Pancreas (tissue), 10 donors: Measurements from ENCODE around the gene SSUH2. TPM values are rescaled to one million over a fixed set of nuclear protein-coding genes. Genes with fewer than 3 reads are reported as not detected.
"Not testable (repeated sequence)": the region's sequence is repeated elsewhere in the genome, so short reads cannot be mapped to it uniquely, and the experiment has no call there.

Experiments
- ATAC-seq, 4 donors: fragments of 200-7000 bp; cut with Tn5 transposase; one replicate each; pipeline versions ENCODE4 v1.8.0 to v1.9.1; 2020; ENCODE audit warnings: mild to moderate bottlenecking in 4 of 4, moderate library complexity in 4 of 4
- DNase-seq, 6 donors: peaks; one replicate each; pipeline ENCODE4 v3.0.0-alpha.2; 2020
- FAIRE-seq: peaks from 2 replicates; lab custom pipeline; 2012; peaks lifted over from hg19 to GRCh38; lab: Jason Lieb, UNC
- H3K27ac ChIP-seq, 4 donors: fragments of 200-600 bp; sonication (generic); 1 replicate in 3 of 4; 2 replicates in 1 of 4; pipeline versions ENCODE4 v1.5.0 to v1.8.0; 2020
- H3K27me3 ChIP-seq, 4 donors: fragments of 200-600 bp; one replicate each; pipeline ENCODE4 v1.8.0; 2021
- H3K36me3 ChIP-seq, 3 donors: fragments of 200-600 bp; sonication (generic) in 1 of 3; one replicate each; pipeline versions ENCODE4 v1.5.0 to v1.8.0; 2020 to 2021
- H3K4me1 ChIP-seq, 3 donors: fragments of 200-600 bp; one replicate each; pipeline ENCODE4 v1.8.0; 2021
- H3K4me3 ChIP-seq, 4 donors: fragments of 200-600 bp; sonication (generic) in 2 of 4; one replicate each; pipeline versions ENCODE4 v1.5.0 to v1.8.0; 2020 to 2021
- H3K9me3 ChIP-seq, 4 donors: fragments of 200-600 bp; one replicate each; pipeline ENCODE4 v1.8.0; 2021
- WGBS, 2 donors: extraction: QIAGEN DNeasy Blood & Tissue Kit; methylation state at CpG; one replicate each; pipeline ENCODE4 v1.1.7; 2013; 5-methylcytosine and 5-hydroxymethylcytosine counted together
- intact Hi-C, 3 donors: fragments of 100-400 bp; cut with DNase I; formaldehyde crosslinking; loops; one replicate each; pipeline versions ENCODE4 v1.11.1 to v1.14.2; 2022
- polyA plus RNA-seq, 2 donors: library from polyadenylated mRNA; stranded (reverse); fragments of 200-250 nt; gene quantifications; one replicate each; pipeline ENCODE4 v1.2.3, GENCODE V29; 2013
- total RNA-seq, 6 donors: library from RNA; stranded (reverse); fragmentation: NEBNext Ultra II Directional in 4 of 6; extraction: Animal tissue kit (Norgen Biotek cat#: 25700) in 4 of 6; gene quantifications; one replicate each; pipeline versions ENCODE4 v1.2.1 to v1.2.4, GENCODE V29; 2021 to 2023
- TF ChIP-seq, protein P1 (sequence below), 4 donors: fragments of 200-600 bp; sonication (generic) in 3 of 4; IDR thresholded peaks; one replicate each; pipeline versions ENCODE4 v1.5.0 to v1.8.0; 2021; ENCODE audit warnings: antibody characterized with exemption in 4 of 4
- donor health status: healthy with polysubstance abuse.
- donor health status: DM: no; HTN: no; CAD: no; lungs with moderate emphysema.
- donor health status: DM: no; HTN: no; CAD: no.
- donor health status: control.
- donor health status: control.
- donor health status: Bipolar disorder and iron deficiency.
- donor health status: DM: yes; HTN: yes; CAD: no.
- donor health status: DM: no; HTN: no; CAD: no.
- donor health status: DM: no; HTN: no; CAD: no.
- donor health status: DM: yes; HTN: yes; CAD: no.

SSUH2 gene, protein sequence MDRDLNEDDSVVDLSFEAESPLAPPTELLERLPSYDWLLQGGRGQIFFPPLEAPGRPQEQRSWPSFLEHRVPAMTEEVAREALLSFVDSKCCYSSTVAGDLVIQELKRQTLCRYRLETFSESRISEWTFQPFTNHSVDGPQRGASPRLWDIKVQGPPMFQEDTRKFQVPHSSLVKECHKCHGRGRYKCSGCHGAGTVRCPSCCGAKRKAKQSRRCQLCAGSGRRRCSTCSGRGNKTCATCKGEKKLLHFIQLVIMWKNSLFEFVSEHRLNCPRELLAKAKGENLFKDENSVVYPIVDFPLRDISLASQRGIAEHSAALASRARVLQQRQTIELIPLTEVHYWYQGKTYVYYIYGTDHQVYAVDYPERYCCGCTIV
- total RNA-seq (under 1 TPM; 0.06 to 0.78 (median 0.16) TPM), polyA plus RNA-seq (1 to 10 TPM in 1 of 2 donors, under 1 TPM in 1; 0.42 to 1.8 TPM)

DNA sequence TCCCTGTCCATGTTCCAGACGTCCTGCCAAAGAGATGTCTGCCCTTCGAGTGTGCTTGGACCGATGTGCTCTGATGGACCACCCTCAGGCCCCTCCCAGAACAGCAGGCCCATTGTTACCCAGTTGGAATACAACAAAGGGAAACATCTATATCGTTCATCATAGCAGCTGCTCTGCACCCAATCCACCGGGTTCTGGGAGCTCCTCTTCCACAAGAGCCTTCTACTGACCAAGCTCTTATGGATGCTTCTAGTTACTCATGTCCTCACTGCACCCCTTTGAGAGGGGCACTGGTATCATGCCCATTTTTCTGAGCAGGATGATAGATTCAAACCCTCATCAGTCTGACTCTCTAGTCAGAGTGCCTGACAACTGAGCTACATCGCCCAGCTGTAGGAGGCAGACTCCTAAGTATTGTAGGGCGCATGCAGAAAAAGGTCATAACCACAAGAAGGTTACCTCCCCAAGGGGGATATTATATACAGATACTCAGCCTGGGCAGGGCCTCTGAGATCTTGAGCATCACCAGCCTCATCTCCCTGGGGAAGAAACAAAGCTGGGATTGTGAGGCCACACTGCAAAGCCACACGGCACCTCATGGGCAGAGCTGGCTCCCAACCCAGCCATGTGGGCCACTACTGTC lies at the start of gene SSUH2:
TSS of gene SSUH2 (minus strand) at position 51 of the 643 bp plus-strand sequence. CDS start at position 11, 40 bp downstream.
- FAIRE-seq: no peak
- intact Hi-C loops: no loop called here
- Histone ChIP-seq H3K9me3 (no peaks in the 10 kb centered on the region), H3K27me3 (no peaks in the 10 kb centered on the region), H3K4me3 (no peak within 1 kb of the TSS), H3K4me1 (no peaks in the 10 kb centered on the region), H3K36me3 (no peaks in the 10 kb centered on the region), H3K27ac (no peak within 1 kb of the TSS)
- WGBS, 2 donors: 64 to 75% methylated on average over 8 of the region's 8 CpGs
- ATAC-seq: no peak
- TF ChIP-seq, protein P1, sequence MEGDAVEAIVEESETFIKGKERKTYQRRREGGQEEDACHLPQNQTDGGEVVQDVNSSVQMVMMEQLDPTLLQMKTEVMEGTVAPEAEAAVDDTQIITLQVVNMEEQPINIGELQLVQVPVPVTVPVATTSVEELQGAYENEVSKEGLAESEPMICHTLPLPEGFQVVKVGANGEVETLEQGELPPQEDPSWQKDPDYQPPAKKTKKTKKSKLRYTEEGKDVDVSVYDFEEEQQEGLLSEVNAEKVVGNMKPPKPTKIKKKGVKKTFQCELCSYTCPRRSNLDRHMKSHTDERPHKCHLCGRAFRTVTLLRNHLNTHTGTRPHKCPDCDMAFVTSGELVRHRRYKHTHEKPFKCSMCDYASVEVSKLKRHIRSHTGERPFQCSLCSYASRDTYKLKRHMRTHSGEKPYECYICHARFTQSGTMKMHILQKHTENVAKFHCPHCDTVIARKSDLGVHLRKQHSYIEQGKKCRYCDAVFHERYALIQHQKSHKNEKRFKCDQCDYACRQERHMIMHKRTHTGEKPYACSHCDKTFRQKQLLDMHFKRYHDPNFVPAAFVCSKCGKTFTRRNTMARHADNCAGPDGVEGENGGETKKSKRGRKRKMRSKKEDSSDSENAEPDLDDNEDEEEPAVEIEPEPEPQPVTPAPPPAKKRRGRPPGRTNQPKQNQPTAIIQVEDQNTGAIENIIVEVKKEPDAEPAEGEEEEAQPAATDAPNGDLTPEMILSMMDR (IDR thresholded peaks at IDR 0.05): no peak
- DNase-seq: no peak

DNA sequence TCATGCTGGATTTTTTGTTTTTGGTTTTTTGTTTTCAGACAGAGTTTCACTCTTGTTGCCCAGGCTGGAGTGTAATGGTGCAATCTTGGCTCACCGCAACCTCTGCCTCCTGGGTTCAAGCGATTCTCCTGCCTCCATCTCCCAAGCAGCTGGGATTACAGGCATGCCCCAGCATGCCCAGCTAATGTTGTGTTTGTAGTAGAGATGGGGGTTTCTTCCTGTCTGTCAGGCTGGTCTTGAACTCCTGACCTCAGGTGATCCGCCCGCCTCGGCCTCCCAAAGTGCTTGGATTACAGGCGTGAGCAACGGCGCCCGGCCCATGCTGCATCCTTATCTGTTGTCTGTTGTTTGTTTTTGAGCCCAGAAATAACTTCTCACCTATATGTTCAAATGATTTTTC lies 46.7 kb upstream of the SSUH2 start:
- H3K9me3 ChIP-seq, ATAC-seq, DNase-seq, H3K27me3 ChIP-seq, H3K4me1 ChIP-seq, H3K36me3 ChIP-seq, H3K4me3 ChIP-seq, H3K27ac ChIP-seq, intact Hi-C loops, FAIRE-seq: not testable (repeated sequence)
- 79 to 87% methylated on average over 9 of the region's 9 CpGs for WGBS, 2 donors

GRCh38 chr3:8684992-8685391 lies 40.4 kb upstream of the SSUH2 start:
- H3K27ac ChIP-seq, ATAC-seq, H3K9me3 ChIP-seq, H3K4me3 ChIP-seq, FAIRE-seq, H3K4me1 ChIP-seq, H3K27me3 ChIP-seq, intact Hi-C loops, DNase-seq, H3K36me3 ChIP-seq: not testable (repeated sequence)
- WGBS, 2 donors: 76 to 78% methylated on average over 6 of the region's 6 CpGs

DNA sequence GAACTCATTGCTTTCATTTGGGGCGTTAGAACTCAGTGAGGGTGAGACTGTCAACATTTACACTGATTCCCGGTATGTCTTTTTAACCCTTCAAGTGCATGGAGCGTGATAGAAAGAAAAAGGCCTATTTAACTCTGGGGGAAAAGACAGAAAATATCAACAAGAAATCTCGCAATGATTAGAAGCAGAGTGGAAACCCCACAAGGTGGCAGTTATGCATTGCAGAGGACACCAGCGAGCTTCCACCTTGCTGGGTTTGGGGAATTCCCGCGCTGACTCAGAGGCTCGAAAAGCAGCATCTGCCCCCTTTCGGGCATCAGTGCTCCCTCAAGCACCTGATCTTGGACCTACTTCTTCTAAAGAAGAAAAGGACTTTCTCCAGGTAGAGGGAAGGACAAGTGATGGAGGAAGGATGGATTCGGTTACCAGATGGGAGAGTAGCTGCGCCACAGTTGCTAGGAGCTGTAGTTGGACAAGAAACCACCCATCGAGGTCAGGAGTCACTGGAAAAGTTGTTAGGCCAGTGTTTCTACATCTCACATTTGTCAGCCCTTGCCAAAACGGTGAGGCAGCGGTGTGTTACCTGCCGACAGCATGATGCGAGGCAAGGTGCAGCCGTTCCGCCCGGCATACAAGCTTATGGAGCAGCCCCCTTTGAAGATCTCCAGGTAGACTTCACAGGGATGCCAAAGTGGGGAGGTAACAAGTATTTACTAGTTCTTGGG lies 38.4 kb upstream of the SSUH2 start:
- ATAC-seq, H3K27me3 ChIP-seq, DNase-seq, H3K4me1 ChIP-seq, FAIRE-seq, H3K36me3 ChIP-seq, H3K27ac ChIP-seq, H3K4me3 ChIP-seq, H3K9me3 ChIP-seq, intact Hi-C loops: not testable (repeated sequence)
- WGBS, 2 donors: 53 to 61% methylated on average over 19 of the region's 19 CpGs

DNA sequence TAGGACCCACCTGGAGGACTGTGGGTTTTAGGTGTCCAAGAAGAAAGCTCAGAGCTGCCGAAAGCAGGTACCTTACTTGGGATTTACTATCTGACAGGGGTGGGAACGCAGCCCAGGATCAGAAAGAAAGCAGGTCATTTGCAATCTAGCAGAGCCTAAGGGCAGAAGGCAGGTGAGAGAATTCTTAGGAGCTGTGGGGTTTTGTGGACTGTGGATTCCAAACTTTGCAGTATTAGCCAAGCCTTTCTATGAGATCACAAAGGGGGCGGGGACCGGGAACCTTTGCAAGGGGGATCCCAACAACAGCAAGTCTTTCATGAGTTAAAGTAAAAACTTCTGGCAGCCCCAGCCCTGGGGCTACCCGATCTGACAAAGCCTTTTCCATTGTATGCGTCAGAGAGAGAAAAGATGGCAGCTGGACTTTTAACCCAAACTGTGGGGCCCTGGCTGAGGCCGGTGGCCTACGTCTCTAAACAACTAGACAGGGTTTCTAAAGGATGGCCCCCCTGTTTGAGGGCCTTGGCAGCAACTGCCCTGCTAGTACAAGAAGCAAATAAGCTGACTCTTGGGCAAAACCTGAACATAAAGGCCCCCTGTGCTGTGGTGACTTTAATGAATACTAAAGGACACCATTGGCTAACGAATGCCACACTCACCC lies 37.4 kb upstream of the SSUH2 start:
- ATAC-seq, DNase-seq, H3K27me3 ChIP-seq, H3K9me3 ChIP-seq, intact Hi-C loops, H3K36me3 ChIP-seq, FAIRE-seq, H3K4me1 ChIP-seq, H3K4me3 ChIP-seq, H3K27ac ChIP-seq: not testable (repeated sequence)
- WGBS, 2 donors: 64 to 68% methylated on average over 9 of the region's 9 CpGs

- TF ChIP-seq, protein P1 (IDR thresholded peaks at IDR 0.05): no peak
- H3K27me3 ChIP-seq: no peaks in the 10 kb centered on the region
- no peak overlapping the region for H3K4me3 ChIP-seq
- FAIRE-seq (no peak), DNase-seq (no peak), ATAC-seq (no peak)
- intact Hi-C loops: no loop called here
- 69 to 72% methylated on average over 19 to 22 of the region's 22 CpGs for WGBS, 2 donors
- no peaks in the 10 kb centered on the region for H3K4me1 ChIP-seq
- no peak overlapping the region for H3K27ac ChIP-seq
- H3K9me3 ChIP-seq: no peaks in the 10 kb centered on the region
- H3K36me3 ChIP-seq: no peaks in the 10 kb centered on the region
Observed at GRCh38 chr3:8681349-8681748, 36.8 kb upstream of the SSUH2 start.

DNA sequence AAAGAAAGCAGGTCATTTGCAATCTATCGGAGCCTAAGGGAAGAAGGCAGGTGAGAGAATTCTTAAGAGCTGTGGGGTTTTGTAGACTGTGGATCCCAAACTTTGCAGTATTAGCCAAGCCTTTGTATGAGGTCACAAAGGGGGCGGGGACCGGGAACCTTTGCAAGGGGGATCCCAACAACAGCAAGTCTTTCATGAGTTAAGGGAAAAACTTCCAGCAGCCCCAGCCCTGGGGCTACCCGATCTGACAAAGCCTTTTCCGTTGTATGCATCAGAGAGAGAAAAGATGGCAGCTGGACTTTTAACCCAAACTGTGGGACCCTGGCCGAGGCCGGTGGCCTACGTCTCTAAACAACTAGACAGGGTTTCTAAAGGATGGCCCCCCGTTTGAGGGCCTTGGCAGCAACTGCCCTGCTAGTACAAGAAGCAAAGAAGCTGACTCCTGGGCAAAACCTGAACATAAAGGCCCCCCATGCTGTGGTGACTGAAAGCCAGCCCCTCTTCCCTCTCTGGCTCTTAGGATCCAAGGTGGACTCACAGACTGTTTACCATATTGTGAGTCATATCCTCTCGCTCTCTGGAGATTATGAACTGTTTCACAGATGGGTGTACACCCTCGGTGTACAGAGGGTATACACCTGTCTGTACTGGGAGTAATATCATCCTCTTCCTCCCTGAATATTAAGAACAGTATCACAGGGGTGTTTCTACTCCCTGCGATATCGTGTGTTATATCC lies 35.4 kb upstream of the SSUH2 start:
- H3K4me1 ChIP-seq, DNase-seq, intact Hi-C loops, H3K4me3 ChIP-seq, H3K27me3 ChIP-seq, FAIRE-seq, H3K36me3 ChIP-seq, ATAC-seq, H3K9me3 ChIP-seq, H3K27ac ChIP-seq: not testable (repeated sequence)
- 53 to 60% methylated on average over 13 of the region's 13 CpGs for WGBS, 2 donors
